K562 (cell line): ENCODE measurements around the gene MAPT. TPM values are rescaled to one million over a fixed set of nuclear protein-coding genes. Genes with fewer than 3 reads are reported as not detected.

Source experiments
- ATAC-seq: fragments of 200-7000 bp; cut with Tn5 transposase; 3 replicates; pipeline ENCODE4 v1.9.1; 2020; ENCODE audit warnings: moderate library complexity
- BruUV-seq: library from RNA; stranded (reverse); fragments of 400-500 nt; replicated peaks from 2 replicates; lab custom pipeline; 2021; lab: Mats Ljungman, UMichigan
- CTCF ChIA-PET: fragments of 300-600 bp; formaldehyde crosslinking; extraction: SDS; loops from one replicate; lab custom pipeline; 2021; ENCODE audit warnings: low intra/inter-chr PET ratio; lab: Yijun Ruan, JAX
- POLR2A ChIA-PET: fragments of 300-600, 350-650 bp; sonication (Branson Sonifier 250); formaldehyde crosslinking; extraction: SDS; loops from one replicate; lab custom pipeline; 2021; ENCODE audit warnings: antibody characterized with exemption, inconsistent platforms; lab: Yijun Ruan, JAX
- DNase-seq, 4 experiments: peaks; one replicate each; pipeline versions ENCODE4 v3.0.0 to v3.0.0-alpha.2; 2011 to 2018; ENCODE audit warnings: low spot score in 3 of 4, mixed read lengths in 3 of 4; ENCODE audit errors: extremely low read depth in 1 of 4
- FAIRE-seq: peaks from 2 replicates; lab custom pipeline; 2011; peaks lifted over from hg19 to GRCh38; lab: Jason Lieb, UNC
- H2AFZ ChIP-seq: 2 replicates; pipeline ENCODE4 v1.6.0; 2011; ENCODE audit warnings: low read depth, low read length, control low read depth, inconsistent platforms
- H3K27ac ChIP-seq: fragments of 200-600 bp; 3 replicates; pipeline ENCODE4 v1.8.0; 2011; ENCODE audit warnings: low read depth, mild to moderate bottlenecking, control low read depth, inconsistent platforms, low read length, moderate library complexity, mixed read lengths; ENCODE audit errors: extremely low read depth
- H3K27me3 ChIP-seq, 2 experiments: fragments of 300-600 bp in 1 of 2; 2 replicates in 1 of 2; 3 replicates in 1 of 2; pipeline versions ENCODE4 v1.6.0 to v1.8.0; 2011; ENCODE audit warnings: inconsistent platforms in 2 of 2, low read length in 2 of 2, mild to moderate bottlenecking in 1 of 2, mixed read lengths in 1 of 2, moderate library complexity in 1 of 2; ENCODE audit not compliant: control insufficient read depth in 2 of 2, insufficient read depth in 2 of 2
- H3K36me3 ChIP-seq: fragments of 300-600 bp; 3 replicates; pipeline ENCODE4 v1.8.0; 2011; ENCODE audit warnings: mild to moderate bottlenecking, low read length, inconsistent platforms; ENCODE audit not compliant: control insufficient read depth, insufficient read depth
- H3K4me1 ChIP-seq, 2 experiments: fragments of 200-600 bp in 1 of 2; replicated peaks in 1 of 2; 2 replicates in 1 of 2; 3 replicates in 1 of 2; pipeline versions ENCODE4 v1.5.1 to v1.8.0; 2011; ENCODE audit warnings: inconsistent platforms in 2 of 2, low read length in 2 of 2, mild to moderate bottlenecking in 1 of 2, mixed read lengths in 1 of 2, moderate library complexity in 1 of 2; ENCODE audit not compliant: control insufficient read depth in 2 of 2, insufficient read depth in 2 of 2
- H3K4me2 ChIP-seq: 2 replicates; pipeline ENCODE4 v1.6.1; 2011; ENCODE audit warnings: low read length, control low read depth, inconsistent platforms, mixed read lengths; ENCODE audit not compliant: insufficient read depth
- H3K4me3 ChIP-seq: fragments of 200-600 bp; sonication (generic), shearing (Covaris generic); 2 replicates; pipeline ENCODE4 v1.5.1; 2016; ENCODE audit warnings: control low read depth, inconsistent platforms
- H3K79me2 ChIP-seq: fragments of 200-600 bp; 3 replicates; pipeline ENCODE4 v1.8.0; 2011; ENCODE audit warnings: low read length, inconsistent platforms; ENCODE audit not compliant: control insufficient read depth, insufficient read depth
- H3K9ac ChIP-seq, 2 experiments: 2 replicates each; pipeline versions ENCODE4 v1.6.0 to v1.6.1; 2011; ENCODE audit warnings: low read depth in 2 of 2, low read length in 2 of 2, control low read depth in 1 of 2, inconsistent platforms in 1 of 2, mild to moderate bottlenecking in 1 of 2, mixed read lengths in 1 of 2; ENCODE audit not compliant: insufficient read depth in 1 of 2
- H3K9me1 ChIP-seq: one replicate; pipeline ENCODE4 v1.6.0; 2011; ENCODE audit warnings: inconsistent platforms, mild to moderate bottlenecking, low read length, moderate library complexity; ENCODE audit not compliant: control insufficient read depth, insufficient read depth
- H3K9me3 ChIP-seq: replicated peaks from 2 replicates; pipeline ENCODE4 v1.5.1; 2011; ENCODE audit warnings: low read depth, low read length, inconsistent platforms; ENCODE audit not compliant: control insufficient read depth, insufficient read depth
- H4K20me1 ChIP-seq: replicated peaks from 2 replicates; pipeline ENCODE4 v1.6.1; 2011; ENCODE audit warnings: low read length, inconsistent platforms, mixed read lengths; ENCODE audit not compliant: control insufficient read depth, insufficient read depth
- BRCA1 ChIP-seq, 2 experiments: fragments of 450-650 bp in 1 of 2; sonication (generic) in 1 of 2; formaldehyde crosslinking in 1 of 2; IDR thresholded peaks; 2 replicates each; pipeline versions ENCODE4 v1.5.0 to v1.6.1; 2017 to 2020; ENCODE audit warnings: mild to moderate bottlenecking in 1 of 2, missing genetic modification reagents in 1 of 2
- CCAR2 ChIP-seq: fragments of 200-400 bp; formaldehyde crosslinking; IDR thresholded peaks from 2 replicates; pipeline ENCODE4 v1.6.1; 2017; ENCODE audit warnings: mild to moderate bottlenecking, low read depth, low read length
- FOXK2 ChIP-seq, 2 experiments: fragments of 450-650 bp; IDR thresholded peaks in 1 of 2; conservative IDR thresholded peaks in 1 of 2; 2 replicates each; pipeline ENCODE4 v1.6.1; 2016; ENCODE audit warnings: low read depth in 2 of 2, mild to moderate bottlenecking in 1 of 2
- MTF1 ChIP-seq: fragments of 250-450 bp; sonication (Bioruptor Pico); IDR thresholded peaks from 2 replicates; pipeline ENCODE4 v1.9.0; 2021; ENCODE audit warnings: moderate library complexity, mild to moderate bottlenecking, inconsistent platforms, borderline replicate concordance
- PTRF ChIP-seq: fragments of 450-650 bp; IDR thresholded peaks from 2 replicates; pipeline ENCODE4 v1.6.1; 2016; ENCODE audit warnings: mild to moderate bottlenecking, missing genetic modification characterization, missing compliant biosample characterization
- ZBED1 ChIP-seq: IDR thresholded peaks from 2 replicates; pipeline ENCODE4 v1.6.1; 2014
- ZNF217 ChIP-seq: sonication (generic); formaldehyde crosslinking; IDR thresholded peaks from 2 replicates; pipeline ENCODE4 v1.8.0; 2022; ENCODE audit warnings: mild to moderate bottlenecking, missing genetic modification reagents
- WGBS: fragments of 100-300 bp; shearing (Covaris generic); methylation state at CpG from one replicate; pipeline ENCODE4 v1.1.6; 2016; ENCODE audit warnings: low coverage, mixed read lengths; ENCODE audit not compliant: insufficient coverage; ENCODE audit errors: missing lambda C conversion rate; 5-methylcytosine and 5-hydroxymethylcytosine counted together
- in situ Hi-C: fragments of 300-500 bp; cut with MboI; formaldehyde crosslinking; loops from 4 replicates; pipeline ENCODE4 v1.15.0; 2018; ENCODE audit warnings: inconsistent platforms, mixed read lengths
- intact Hi-C: fragments of 100-400 bp; cut with micrococcal nuclease; formaldehyde crosslinking; loops from 2 replicates; pipeline ENCODE4 v1.14.2; 2022
- polyA plus RNA-seq, 8 experiments: library from polyadenylated mRNA; depleted of rRNA in 4 of 8; stranded (reverse) in 5 of 8; unstranded in 3 of 8; fragments of >200 nt; fragmentation: Nextera tagmentation in 2 of 8; fragmentation: Illumina TruSeq in 1 of 8; extraction: Ambion mirVana in 2 of 8; extraction: Trizol in 1 of 8; gene quantifications; 2 replicates each; pipeline versions ENCODE4 v1.2.1 to v1.2.3, GENCODE V29; 2011 to 2014; ENCODE audit warnings: inconsistent platforms in 1 of 8, missing spikeins in 1 of 8
- total RNA-seq, 7 experiments: library from RNA; depleted of rRNA in 6 of 7; stranded (reverse); fragments of >200 nt in 6 of 7; fragmentation: Illumina TruSeq in 2 of 7; extraction: Trizol in 2 of 7; gene quantifications; 2 replicates each; pipeline versions ENCODE4 v1.2.1 to v1.2.3, GENCODE V29; 2011 to 2021; ENCODE audit warnings: low replicate concordance in 1 of 7
- TF ChIP-seq, protein P1 (sequence below): fragments of 450-650 bp; formaldehyde crosslinking; conservative IDR thresholded peaks from 2 replicates; pipeline ENCODE4 v1.4.0; 2022; ENCODE audit warnings: mild to moderate bottlenecking, missing genetic modification characterization
- TF ChIP-seq, protein P2 (sequence below): fragments of 250-450 bp; sonication (Bioruptor Pico); IDR thresholded peaks from 2 replicates; pipeline ENCODE4 v1.5.0; 2022; ENCODE audit warnings: mild to moderate bottlenecking

The MAPT gene
- total and polyA plus RNA-seq, 9 of the 15 experiments (the other 6 are each of a cell fraction or from before 2014, with no cell fraction given), result 0.04 to 1.1 (median 0.36) TPM

DNA sequence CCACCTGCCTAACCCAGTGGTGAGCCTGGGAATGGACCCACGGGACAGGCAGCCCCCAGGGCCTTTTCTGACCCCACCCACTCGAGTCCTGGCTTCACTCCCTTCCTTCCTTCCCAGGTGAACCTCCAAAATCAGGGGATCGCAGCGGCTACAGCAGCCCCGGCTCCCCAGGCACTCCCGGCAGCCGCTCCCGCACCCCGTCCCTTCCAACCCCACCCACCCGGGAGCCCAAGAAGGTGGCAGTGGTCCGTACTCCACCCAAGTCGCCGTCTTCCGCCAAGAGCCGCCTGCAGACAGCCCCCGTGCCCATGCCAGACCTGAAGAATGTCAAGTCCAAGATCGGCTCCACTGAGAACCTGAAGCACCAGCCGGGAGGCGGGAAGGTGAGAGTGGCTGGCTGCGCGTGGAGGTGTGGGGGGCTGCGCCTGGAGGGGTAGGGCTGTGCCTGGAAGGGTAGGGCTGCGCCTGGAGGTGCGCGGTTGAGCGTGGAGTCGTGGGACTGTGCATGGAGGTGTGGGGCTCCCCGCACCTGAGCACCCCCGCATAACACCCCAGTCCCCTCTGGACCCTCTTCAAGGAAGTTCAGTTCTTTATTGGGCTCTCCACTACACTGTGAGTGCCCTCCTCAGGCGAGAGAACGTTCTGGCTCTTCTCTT lies 102.1 kb downstream of the MAPT start:
- DNase-seq (no peak), ATAC-seq (no peak; the same call in 2 of the 3 replicates), FAIRE-seq (no peak)
- peaks cover 0 to 13% of the 10 kb centered on the region in 2 experiments; a peak in 3 of 5 replicates for H3K4me1 ChIP-seq
- no peaks in the 10 kb centered on the region for H4K20me1 ChIP-seq
- no peaks in the 10 kb centered on the region for H3K9me3 ChIP-seq
- CTCF ChIA-PET, result no interaction called here
- H3K36me3 ChIP-seq, result no peaks in the 10 kb centered on the region
- H3K27ac ChIP-seq, result no peak overlapping the region
- intact Hi-C loops, result no loop called here
- no peak overlapping the region for H3K4me2 ChIP-seq
- BruUV-seq, result no TSS peak
- H3K9ac ChIP-seq, result no peak overlapping the region; a peak in 1 of 4 replicates
- H3K4me3 ChIP-seq, result no peak overlapping the region
- no peak for TF ChIP-seq CCAR2
- no peak for TF ChIP-seq ZBED1
- TF ChIP-seq PTRF (tag), result no peak
- TF ChIP-seq BRCA1 (IDR thresholded peaks at IDR 0.05), result no peak
- no peak for TF ChIP-seq BRCA1 (CRISPR knock-in tag; IDR thresholded peaks at IDR 0.05)
- TF ChIP-seq, protein P1, sequence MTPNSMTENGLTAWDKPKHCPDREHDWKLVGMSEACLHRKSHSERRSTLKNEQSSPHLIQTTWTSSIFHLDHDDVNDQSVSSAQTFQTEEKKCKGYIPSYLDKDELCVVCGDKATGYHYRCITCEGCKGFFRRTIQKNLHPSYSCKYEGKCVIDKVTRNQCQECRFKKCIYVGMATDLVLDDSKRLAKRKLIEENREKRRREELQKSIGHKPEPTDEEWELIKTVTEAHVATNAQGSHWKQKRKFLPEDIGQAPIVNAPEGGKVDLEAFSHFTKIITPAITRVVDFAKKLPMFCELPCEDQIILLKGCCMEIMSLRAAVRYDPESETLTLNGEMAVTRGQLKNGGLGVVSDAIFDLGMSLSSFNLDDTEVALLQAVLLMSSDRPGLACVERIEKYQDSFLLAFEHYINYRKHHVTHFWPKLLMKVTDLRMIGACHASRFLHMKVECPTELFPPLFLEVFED (CRISPR knock-in tag), result no peak
- TF ChIP-seq, protein P2, sequence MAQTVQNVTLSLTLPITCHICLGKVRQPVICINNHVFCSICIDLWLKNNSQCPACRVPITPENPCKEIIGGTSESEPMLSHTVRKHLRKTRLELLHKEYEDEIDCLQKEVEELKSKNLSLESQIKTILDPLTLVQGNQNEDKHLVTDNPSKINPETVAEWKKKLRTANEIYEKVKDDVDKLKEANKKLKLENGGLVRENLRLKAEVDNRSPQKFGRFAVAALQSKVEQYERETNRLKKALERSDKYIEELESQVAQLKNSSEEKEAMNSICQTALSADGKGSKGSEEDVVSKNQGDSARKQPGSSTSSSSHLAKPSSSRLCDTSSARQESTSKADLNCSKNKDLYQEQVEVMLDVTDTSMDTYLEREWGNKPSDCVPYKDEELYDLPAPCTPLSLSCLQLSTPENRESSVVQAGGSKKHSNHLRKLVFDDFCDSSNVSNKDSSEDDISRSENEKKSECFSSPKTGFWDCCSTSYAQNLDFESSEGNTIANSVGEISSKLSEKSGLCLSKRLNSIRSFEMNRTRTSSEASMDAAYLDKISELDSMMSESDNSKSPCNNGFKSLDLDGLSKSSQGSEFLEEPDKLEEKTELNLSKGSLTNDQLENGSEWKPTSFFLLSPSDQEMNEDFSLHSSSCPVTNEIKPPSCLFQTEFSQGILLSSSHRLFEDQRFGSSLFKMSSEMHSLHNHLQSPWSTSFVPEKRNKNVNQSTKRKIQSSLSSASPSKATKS (CRISPR knock-in tag), result no peak
- no peak for TF ChIP-seq FOXK2 (conservative IDR thresholded peaks at IDR 0.05 in 1 of 2, IDR thresholded peaks at IDR 0.05 in 1 of 2; ENCODE audit: low read depth in 2 of 2)
- TF ChIP-seq ZNF217, result no peak
- no peak for TF ChIP-seq MTF1 (CRISPR knock-in tag)
- no peaks in the 10 kb centered on the region for H3K9me1 ChIP-seq
- in situ Hi-C loops, result loop anchor here (25.0 kb wide), 1 partner anchor 841 kb away; no protein-coding TSS in a partner anchor
- 57% methylated on average over 22 of the region's 31 CpGs for WGBS
- no peak overlapping the region for H2AFZ ChIP-seq
- POLR2A ChIA-PET, result interaction anchor here (0.6 kb wide), 1 partner anchor 837 kb away, joined by 3 read pairs; no protein-coding TSS in a partner anchor
- H3K27me3 ChIP-seq, result no peaks in the 10 kb centered on the region
- no peaks in the 10 kb centered on the region for H3K79me2 ChIP-seq
